ENCODE data around the gene AVL9. TPM values are rescaled to one million over a fixed set of nuclear protein-coding genes. Genes with fewer than 3 reads are reported as not detected.

AVL9 gene
- total and polyA plus RNA-seq, 9 of the 15 experiments (the other 6 are each of a cell fraction or from before 2014, with no cell fraction given): 6.4 to 66.2 (median 30.1) TPM

DNA sequence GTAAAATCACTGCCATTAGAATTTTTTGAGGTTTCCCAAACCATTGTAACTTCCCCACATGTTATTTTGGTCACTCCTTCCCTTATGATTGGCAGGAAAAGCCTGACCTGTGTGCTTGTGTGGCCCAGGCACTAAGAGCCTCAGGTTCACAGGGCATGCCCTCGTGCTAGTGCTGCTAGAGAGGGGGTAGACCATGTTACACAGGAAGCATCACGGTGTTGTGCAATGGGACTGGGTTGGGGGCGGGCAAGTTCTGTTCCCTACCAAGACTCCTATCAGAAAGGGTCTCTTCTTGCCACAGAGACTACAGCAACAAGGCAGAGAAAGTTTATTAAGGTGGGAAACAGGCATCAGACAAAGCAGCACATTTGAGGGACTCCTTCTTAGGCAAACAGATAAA, 37.3 kb upstream of the AVL9 start (continued):
- TF ChIP-seq TEAD1 (CRISPR knock-in tag; IDR thresholded peaks at IDR 0.05) (no peak), FOXM1 (IDR thresholded peaks at IDR 0.05; ENCODE audit: low read depth) (no peak), FOXM1 (CRISPR knock-in tag; IDR thresholded peaks at IDR 0.05; ENCODE audit: low read depth) (no peak), ARID2 (IDR thresholded peaks at IDR 0.05) (no peak), ZNF589 (CRISPR knock-in tag; IDR thresholded peaks at IDR 0.05; ENCODE audit: low read depth) (no peak), CBFA2T2 (conservative IDR thresholded peaks at IDR 0.05) (no peak), SOX6 (IDR thresholded peaks at IDR 0.05) (no peak)
- TF ChIP-seq, protein P1, sequence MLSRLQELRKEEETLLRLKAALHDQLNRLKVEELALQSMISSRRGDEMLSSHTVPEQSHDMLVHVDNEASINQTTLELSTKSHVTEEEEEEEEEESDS (CRISPR knock-in tag; IDR thresholded peaks at IDR 0.05): no peak
- TF ChIP-seq, protein P2, sequence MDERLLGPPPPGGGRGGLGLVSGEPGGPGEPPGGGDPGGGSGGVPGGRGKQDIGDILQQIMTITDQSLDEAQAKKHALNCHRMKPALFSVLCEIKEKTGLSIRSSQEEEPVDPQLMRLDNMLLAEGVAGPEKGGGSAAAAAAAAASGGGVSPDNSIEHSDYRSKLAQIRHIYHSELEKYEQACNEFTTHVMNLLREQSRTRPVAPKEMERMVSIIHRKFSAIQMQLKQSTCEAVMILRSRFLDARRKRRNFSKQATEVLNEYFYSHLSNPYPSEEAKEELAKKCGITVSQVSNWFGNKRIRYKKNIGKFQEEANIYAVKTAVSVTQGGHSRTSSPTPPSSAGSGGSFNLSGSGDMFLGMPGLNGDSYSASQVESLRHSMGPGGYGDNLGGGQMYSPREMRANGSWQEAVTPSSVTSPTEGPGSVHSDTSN (CRISPR knock-in tag; IDR thresholded peaks at IDR 0.05; ENCODE audit: low read depth): no peak
- TF ChIP-seq, protein P2 (tag; conservative IDR thresholded peaks at IDR 0.05; ENCODE audit: low read depth): no peak
- TF ChIP-seq, protein P3, sequence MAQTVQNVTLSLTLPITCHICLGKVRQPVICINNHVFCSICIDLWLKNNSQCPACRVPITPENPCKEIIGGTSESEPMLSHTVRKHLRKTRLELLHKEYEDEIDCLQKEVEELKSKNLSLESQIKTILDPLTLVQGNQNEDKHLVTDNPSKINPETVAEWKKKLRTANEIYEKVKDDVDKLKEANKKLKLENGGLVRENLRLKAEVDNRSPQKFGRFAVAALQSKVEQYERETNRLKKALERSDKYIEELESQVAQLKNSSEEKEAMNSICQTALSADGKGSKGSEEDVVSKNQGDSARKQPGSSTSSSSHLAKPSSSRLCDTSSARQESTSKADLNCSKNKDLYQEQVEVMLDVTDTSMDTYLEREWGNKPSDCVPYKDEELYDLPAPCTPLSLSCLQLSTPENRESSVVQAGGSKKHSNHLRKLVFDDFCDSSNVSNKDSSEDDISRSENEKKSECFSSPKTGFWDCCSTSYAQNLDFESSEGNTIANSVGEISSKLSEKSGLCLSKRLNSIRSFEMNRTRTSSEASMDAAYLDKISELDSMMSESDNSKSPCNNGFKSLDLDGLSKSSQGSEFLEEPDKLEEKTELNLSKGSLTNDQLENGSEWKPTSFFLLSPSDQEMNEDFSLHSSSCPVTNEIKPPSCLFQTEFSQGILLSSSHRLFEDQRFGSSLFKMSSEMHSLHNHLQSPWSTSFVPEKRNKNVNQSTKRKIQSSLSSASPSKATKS (CRISPR knock-in tag; IDR thresholded peaks at IDR 0.05): no peak

All from K562 (cell line).